Measurements from ENCODE around the gene CPO.

Gene CPO

GRCh38 chr2:206978746-206979145, 39.4 kb downstream of the CPO start:
- DNase-seq: no peak

- DNase-seq: no peak
Observed at GRCh38 chr2:206979365-206979764, 40.0 kb downstream of the CPO start.

GRCh38 chr2:206979922-206980321, 40.6 kb downstream of the CPO start:
- DNase-seq: no peak

- no peak for DNase-seq
Observed at GRCh38 chr2:206980413-206980812, 41.1 kb downstream of the CPO start.

GRCh38 chr2:206981086-206981674, 41.9 kb downstream of the CPO start:
- no peak for DNase-seq

GRCh38 chr2:206981739-206982340, 42.5 kb downstream of the CPO start:
- DNase-seq: peak; percentile 76 to 80

- peak in 1 of 2 donors; percentile 7 for DNase-seq
Observed at GRCh38 chr2:206982360-206982955, 43.1 kb downstream of the CPO start.

GRCh38 chr2:206983161-206983859, 44.0 kb downstream of the CPO start:
- peak in 1 of 2 donors; percentile 5 for DNase-seq

GRCh38 chr2:206984206-206984605, 44.9 kb downstream of the CPO start:
- DNase-seq: no peak

- DNase-seq: no peak
Observed at GRCh38 chr2:206986943-206987342, 47.6 kb downstream of the CPO start.

GRCh38 chr2:206987810-206988209, 48.5 kb downstream of the CPO start:
- no peak for DNase-seq

GRCh38 chr2:206988884-206989283, 49.6 kb downstream of the CPO start:
- no peak for DNase-seq

- DNase-seq: no peak
Observed at GRCh38 chr2:206989311-206989710, 50.0 kb downstream of the CPO start.

GRCh38 chr2:206990360-206990759, 51.0 kb downstream of the CPO start:
- DNase-seq: no peak

- no peak for DNase-seq
Observed at GRCh38 chr2:206991070-206991469, 51.8 kb downstream of the CPO start.

GRCh38 chr2:206993396-206993911, 54.1 kb downstream of the CPO start:
- DNase-seq: no peak

GRCh38 chr2:206993964-206994363, 54.6 kb downstream of the CPO start:
- no peak for DNase-seq

GRCh38 chr2:206996556-206997065, 57.3 kb downstream of the CPO start:
- no peak for DNase-seq

GRCh38 chr2:207008105-207008990, 69.0 kb downstream of the CPO start:
- DNase-seq: peak; percentile 22 to 46

- no peak for DNase-seq
Observed at GRCh38 chr2:207012461-207012860, 73.1 kb downstream of the CPO start.

- DNase-seq: no peak
Observed at GRCh38 chr2:207014424-207014823, 75.1 kb downstream of the CPO start.

GRCh38 chr2:207015901-207016300, 76.6 kb downstream of the CPO start:
- no peak for DNase-seq

Data from hippocampal formation (tissue), 2 donors.